GM12872 (cell line): ENCODE data around the gene ADI1.

ENCODE experiments used
- CTCF ChIP-seq: IDR thresholded peaks from 3 replicates; pipeline ENCODE4 v1.5.1; 2011; ENCODE audit warnings: low read depth, mild to moderate bottlenecking, low read length, moderate library complexity; ENCODE audit not compliant: insufficient read depth

ADI1 gene

DNA sequence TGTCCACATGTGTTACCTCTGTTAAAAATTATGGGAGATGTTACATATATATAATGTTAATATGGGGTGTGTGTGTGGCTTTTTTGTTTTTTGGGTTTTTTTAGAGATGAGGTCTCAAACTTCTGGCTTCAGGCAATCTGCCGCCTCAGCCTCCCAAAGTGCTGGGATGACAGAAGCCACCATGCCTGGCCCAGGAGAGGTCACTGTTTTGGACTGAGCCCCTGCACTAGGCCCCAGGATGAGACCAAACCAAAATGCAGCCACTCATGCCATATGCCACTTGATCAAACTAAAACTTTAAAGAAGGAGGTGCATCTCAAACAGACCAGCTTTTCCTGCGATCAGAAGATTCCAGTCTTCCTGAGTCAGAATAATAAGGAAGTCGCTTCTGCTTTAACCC lies 2.5 kb downstream of the ADI1 start:
- TF ChIP-seq CTCF = no peak

DNA sequence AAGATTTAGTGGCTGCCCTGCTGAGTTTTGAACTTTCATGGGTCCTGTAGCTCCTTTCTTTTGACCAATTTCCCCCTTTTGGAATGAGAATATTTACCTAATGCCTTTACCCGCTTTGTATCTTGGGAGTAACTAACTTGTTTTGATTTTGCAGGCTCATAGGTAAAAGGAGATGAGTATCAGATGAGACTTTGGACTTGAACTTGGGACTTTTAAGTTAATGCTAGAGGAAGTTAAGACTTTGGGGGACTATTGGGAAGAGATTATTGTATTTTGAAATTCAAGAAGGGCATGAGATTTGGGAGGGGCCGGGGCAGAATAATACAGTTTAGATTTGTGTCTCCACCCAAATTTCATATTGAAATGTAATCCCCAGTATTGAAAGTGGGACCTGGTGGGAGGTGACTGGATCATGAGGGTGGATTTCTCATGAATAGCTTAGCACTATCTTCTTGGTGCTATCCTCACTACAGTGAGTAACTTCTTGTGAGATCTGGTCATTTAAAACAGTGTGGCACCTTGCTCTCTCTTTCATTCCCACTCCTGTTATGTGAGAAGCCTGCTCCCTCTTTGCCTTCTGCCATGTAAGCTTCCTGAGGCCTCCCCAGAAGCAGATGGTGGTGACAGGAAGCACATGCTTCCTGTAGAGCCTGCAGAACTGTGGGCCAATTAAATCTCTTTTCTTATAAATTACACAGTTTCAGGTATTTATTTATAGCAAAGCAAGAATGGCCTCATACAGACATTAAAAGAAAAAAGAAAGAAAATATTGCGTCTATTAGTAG lies 6.1 kb downstream of the ADI1 start:
- no peak for TF ChIP-seq CTCF

GRCh38 chr2:3512086-3512485 lies 7.2 kb downstream of the ADI1 start:
- no peak for TF ChIP-seq CTCF

DNA sequence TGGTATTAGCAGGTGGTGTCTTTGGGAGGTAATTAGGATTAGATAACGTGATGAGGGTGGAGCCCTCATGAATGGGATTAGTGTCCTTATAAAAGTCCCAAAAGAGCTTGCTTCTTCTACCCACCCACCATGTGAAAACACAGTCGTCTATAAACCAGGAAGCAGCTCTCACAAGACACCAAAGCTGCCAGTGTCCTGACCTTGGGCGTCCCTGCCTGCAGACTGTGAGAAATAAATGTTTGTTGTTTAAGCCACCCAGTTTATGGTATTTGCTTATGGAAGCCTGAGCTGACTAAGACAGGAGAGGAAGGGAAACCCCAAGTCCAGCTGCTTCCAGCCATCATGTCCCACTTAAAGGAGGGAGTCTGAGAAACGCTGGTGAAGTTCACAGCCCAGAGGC lies 13.6 kb downstream of the ADI1 start:
- TF ChIP-seq CTCF = no peak

DNA sequence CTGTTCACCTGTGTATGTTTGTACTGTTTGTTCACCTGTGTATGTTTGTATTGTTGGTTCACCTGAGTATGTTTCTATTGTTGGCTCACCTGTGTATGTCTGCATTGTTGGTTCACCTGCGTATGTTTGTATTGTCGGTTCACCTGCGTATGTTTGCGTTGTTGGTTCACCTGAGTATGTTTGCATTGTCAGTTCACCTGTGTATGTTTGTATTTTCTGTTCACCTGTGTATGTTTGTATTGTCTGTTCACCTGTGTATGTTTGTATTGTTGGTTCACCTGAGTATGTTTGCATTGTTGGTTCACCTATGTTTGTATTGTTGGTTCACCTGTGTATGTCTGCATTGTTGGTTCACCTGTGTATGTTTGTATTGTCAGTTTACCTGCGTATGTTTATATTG lies 14.6 kb downstream of the ADI1 start:
- TF ChIP-seq CTCF = no peak

GRCh38 chr2:3503483-3503882 lies 15.8 kb downstream of the ADI1 start:
- no peak for TF ChIP-seq CTCF

DNA sequence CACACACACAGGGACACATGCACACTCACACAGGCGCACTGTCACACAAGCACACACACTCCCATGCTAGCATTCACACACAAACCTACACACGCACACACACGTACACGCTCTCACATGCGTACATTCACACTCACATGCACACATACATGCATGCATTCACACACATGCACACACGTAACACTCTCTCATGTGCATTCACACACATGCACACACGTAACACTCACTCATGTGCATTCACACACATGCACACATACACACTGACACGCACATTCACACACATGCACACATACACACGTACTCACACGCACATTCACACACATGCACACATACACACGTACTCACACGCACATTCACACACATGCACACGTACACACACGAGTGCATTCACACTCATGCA lies 16.3 kb downstream of the ADI1 start:
- TF ChIP-seq CTCF = no peak
